HG02588 (cell line): ENCODE data around the gene RUNDC1.

Source experiments
- ATAC-seq: cut with Tn5 transposase; IDR thresholded peaks from one replicate; pipeline ENCODE4 v1.9.1; 2021; ENCODE audit warnings: mild to moderate bottlenecking, moderate library complexity; ENCODE audit not compliant: unreplicated experiment

Gene RUNDC1

DNA sequence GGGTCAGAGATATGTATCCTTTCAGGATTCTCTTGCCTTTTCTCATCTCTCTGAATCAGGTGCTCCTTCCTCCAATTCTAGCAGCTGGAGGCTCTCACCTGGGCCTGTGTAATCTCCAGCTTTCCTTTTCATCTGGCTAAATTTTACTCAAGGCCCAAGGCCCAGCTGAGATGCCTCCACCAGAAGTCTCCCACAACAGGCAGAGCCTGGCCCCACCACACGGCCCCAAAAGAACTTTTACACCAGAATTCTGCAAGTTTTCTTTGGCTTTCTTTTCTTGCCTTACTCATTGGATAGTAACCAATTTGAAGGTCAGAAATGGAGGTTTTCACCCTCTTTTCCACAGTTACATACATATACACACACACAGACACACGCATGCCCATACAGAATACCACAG lies 59.3 kb downstream of the RUNDC1 start:
- ATAC-seq: no peak

DNA sequence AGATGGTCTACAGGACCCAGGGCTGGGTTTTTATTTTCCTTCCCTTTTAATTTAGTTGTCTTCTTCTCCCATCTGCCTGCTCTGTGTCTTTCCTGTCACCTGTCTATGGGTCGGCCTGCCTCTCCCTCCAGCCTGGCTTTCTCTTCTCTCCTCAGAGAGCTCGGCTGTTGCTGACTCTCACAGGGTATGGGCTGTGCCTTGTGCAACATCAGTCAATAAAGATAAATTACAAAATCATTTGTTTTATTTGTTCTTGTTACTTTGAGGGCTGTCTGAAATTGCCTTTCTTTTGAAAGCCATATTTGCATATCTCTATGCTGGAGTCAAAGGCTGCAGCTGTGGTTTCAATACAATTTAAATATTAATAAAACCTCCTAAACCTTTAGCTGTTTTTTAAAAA lies 60.3 kb downstream of the RUNDC1 start:
- no peak for ATAC-seq

DNA sequence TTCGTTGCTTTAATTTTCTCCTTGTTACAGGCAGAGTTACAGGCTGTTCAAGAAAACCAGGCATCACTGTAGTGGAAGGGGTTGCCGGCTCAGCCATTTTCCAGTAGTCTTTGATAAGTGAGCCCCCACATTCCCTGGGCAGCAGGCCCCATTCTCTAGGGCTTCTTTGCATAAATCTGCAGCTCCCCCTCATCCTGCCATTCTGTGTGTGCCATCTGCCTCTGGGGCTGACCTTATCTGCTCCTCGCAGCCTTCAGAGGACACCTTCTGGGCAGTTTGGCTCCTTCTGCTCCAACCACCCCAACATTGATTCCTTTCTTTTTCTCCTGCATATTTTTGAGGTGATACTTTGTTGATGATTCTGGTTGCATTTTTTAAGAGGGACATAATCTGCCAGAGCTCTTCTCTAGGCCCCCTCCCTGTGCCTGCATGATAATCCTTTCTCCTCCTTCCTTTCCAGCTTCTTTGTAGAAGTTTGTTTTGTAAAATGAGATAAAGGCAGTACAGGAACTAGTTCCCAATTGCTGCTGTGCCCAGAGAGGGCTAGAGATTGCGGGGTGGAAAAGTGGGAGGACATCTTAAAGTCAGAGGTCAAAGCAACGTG lies 61.8 kb downstream of the RUNDC1 start:
- ATAC-seq: no peak
